ENCODE data around the gene ABCG2. TPM values are rescaled to one million over a fixed set of nuclear protein-coding genes. Genes with fewer than 3 reads are reported as not detected.

The ABCG2 gene
- total RNA-seq, 1 donor from 2014 or later: 37.0 TPM

- peaks cover 16% of the 10 kb centered on the region for H3K4me1 Mint-ChIP-seq (ENCODE audit: unreplicated experiment)
- DNase-seq (ENCODE audit: low spot score): no peak
- no peak overlapping the region for H3K27ac Mint-ChIP-seq (ENCODE audit: unreplicated experiment)
- H3K9me3 Mint-ChIP-seq (ENCODE audit: unreplicated experiment): no peaks in the 10 kb centered on the region
- no peaks in the 10 kb centered on the region for H3K36me3 Mint-ChIP-seq (ENCODE audit: low read depth, unreplicated experiment)
- H3K27me3 Mint-ChIP-seq (ENCODE audit: unreplicated experiment): peaks cover 1% of the 10 kb centered on the region
- H3K4me3 Mint-ChIP-seq (ENCODE audit: unreplicated experiment): no peak overlapping the region
- no peak for TF ChIP-seq CTCF (IDR thresholded peaks at IDR 0.05; ENCODE audit: unreplicated experiment)
Measured at GRCh38 chr4:88200186-88200585, 41.7 kb upstream of the ABCG2 start.

GRCh38 chr4:88196523-88197185 lies 38.2 kb upstream of the ABCG2 start:
- no peak overlapping the region for H3K4me3 Mint-ChIP-seq (ENCODE audit: unreplicated experiment)
- TF ChIP-seq CTCF (IDR thresholded peaks at IDR 0.05; ENCODE audit: unreplicated experiment): no peak
- no peak overlapping the region for H3K27ac Mint-ChIP-seq (ENCODE audit: unreplicated experiment)
- H3K9me3 Mint-ChIP-seq (ENCODE audit: unreplicated experiment): no peaks in the 10 kb centered on the region
- peaks cover 1% of the 10 kb centered on the region for H3K27me3 Mint-ChIP-seq (ENCODE audit: unreplicated experiment)
- H3K36me3 Mint-ChIP-seq (ENCODE audit: low read depth, unreplicated experiment): no peaks in the 10 kb centered on the region
- H3K4me1 Mint-ChIP-seq (ENCODE audit: unreplicated experiment): peaks cover 7% of the 10 kb centered on the region
- no peak for DNase-seq (ENCODE audit: low spot score)

GRCh38 chr4:88196013-88196365 lies 37.5 kb upstream of the ABCG2 start:
- Mint-ChIP-seq H3K36me3 (ENCODE audit: low read depth, unreplicated experiment) (no peaks in the 10 kb centered on the region), H3K4me1 (ENCODE audit: unreplicated experiment) (peaks cover 7% of the 10 kb centered on the region), H3K27me3 (ENCODE audit: unreplicated experiment) (peaks cover 1% of the 10 kb centered on the region), H3K9me3 (ENCODE audit: unreplicated experiment) (no peaks in the 10 kb centered on the region), H3K4me3 (ENCODE audit: unreplicated experiment) (no peak overlapping the region), H3K27ac (ENCODE audit: unreplicated experiment) (no peak overlapping the region)
- no peak for DNase-seq (ENCODE audit: low spot score)
- TF ChIP-seq CTCF (IDR thresholded peaks at IDR 0.05; ENCODE audit: unreplicated experiment): no peak

GRCh38 chr4:88195328-88196012 lies 37.0 kb upstream of the ABCG2 start:
- Mint-ChIP-seq H3K36me3 (ENCODE audit: low read depth, unreplicated experiment) (no peaks in the 10 kb centered on the region), H3K4me1 (ENCODE audit: unreplicated experiment) (peaks cover 7% of the 10 kb centered on the region), H3K27ac (ENCODE audit: unreplicated experiment) (no peak overlapping the region), H3K4me3 (ENCODE audit: unreplicated experiment) (no peak overlapping the region), H3K27me3 (ENCODE audit: unreplicated experiment) (peaks cover 1% of the 10 kb centered on the region), H3K9me3 (ENCODE audit: unreplicated experiment) (no peaks in the 10 kb centered on the region)
- TF ChIP-seq CTCF (IDR thresholded peaks at IDR 0.05; ENCODE audit: unreplicated experiment): no peak
- no peak for DNase-seq (ENCODE audit: low spot score)

GRCh38 chr4:88191404-88191803 lies 33.0 kb upstream of the ABCG2 start:
- no peaks in the 10 kb centered on the region for H3K9me3 Mint-ChIP-seq (ENCODE audit: unreplicated experiment)
- H3K4me3 Mint-ChIP-seq (ENCODE audit: unreplicated experiment): no peak overlapping the region
- no peaks in the 10 kb centered on the region for H3K27me3 Mint-ChIP-seq (ENCODE audit: unreplicated experiment)
- H3K4me1 Mint-ChIP-seq (ENCODE audit: unreplicated experiment): peaks cover 16% of the 10 kb centered on the region
- no peak overlapping the region for H3K27ac Mint-ChIP-seq (ENCODE audit: unreplicated experiment)
- H3K36me3 Mint-ChIP-seq (ENCODE audit: low read depth, unreplicated experiment): no peaks in the 10 kb centered on the region
- TF ChIP-seq CTCF (IDR thresholded peaks at IDR 0.05; ENCODE audit: unreplicated experiment): no peak
- DNase-seq (ENCODE audit: low spot score): no peak

Measured in endothelial cell (in vitro differentiated cells).